ENCODE results near the gene ANKS6. TPM values are rescaled to one million over a fixed set of nuclear protein-coding genes. Genes with fewer than 3 reads are reported as not detected.

Gene ANKS6
- total RNA-seq, 4 donors from 2014 or later = 11.0 to 21.7 (median 15.3) TPM

DNA sequence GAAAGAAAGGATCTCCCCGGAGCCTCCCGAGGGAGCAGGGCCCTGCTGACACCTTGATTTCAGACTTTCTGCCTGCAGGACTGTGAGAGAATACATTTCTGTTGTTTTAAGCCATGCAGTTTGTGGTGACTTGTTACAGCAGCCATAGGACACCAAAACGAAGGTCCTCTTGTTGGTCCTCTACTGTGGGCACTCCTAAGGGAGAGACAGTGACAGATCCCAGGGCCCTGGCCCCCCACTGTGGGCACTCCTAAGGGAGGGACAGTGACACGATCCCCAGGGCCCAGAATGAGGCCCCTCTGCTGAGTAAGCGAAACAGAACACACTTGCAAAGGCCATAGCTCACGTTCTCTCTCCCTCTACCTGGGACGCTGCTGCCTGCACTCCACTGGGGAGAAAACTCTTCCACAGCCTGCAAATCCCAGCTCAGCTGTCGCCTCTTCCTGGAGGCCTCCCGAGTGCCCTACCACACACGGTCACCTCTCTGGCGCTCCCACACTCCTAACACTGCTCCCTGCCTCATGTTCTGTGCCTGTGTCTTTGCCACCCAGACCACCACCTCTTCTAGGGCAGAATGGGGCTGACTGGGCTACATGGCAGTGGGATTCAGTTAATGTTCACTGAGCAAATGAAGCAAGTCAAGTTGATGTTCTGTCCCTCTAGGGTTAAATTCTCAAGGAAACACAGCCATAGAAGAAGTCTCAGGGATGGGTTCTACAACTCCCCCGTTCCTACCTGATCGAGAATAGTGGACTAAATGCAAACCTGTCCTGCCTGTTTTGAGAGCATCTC, 23.8 kb downstream of the ANKS6 start:
- Histone ChIP-seq H3K4me1 (no peaks in the 10 kb centered on the region), H3K9me3 (no peaks in the 10 kb centered on the region), H3K36me3 (peaks cover 5 to 87% (median 10%) of the 10 kb centered on the region in 3 donors), H3K4me3 (no peak overlapping the region), H3K27me3 (no peaks in the 10 kb centered on the region), H3K27ac (no peak overlapping the region)
- WGBS, 2 donors = 88 to 93% methylated on average over 12 to 13 of the region's 13 CpGs
- TF ChIP-seq POLR2A (IDR thresholded peaks at IDR 0.05) = no peak
- DNase-seq = no peak
- intact Hi-C loops (cut with DNase I) = no loop called here

DNA sequence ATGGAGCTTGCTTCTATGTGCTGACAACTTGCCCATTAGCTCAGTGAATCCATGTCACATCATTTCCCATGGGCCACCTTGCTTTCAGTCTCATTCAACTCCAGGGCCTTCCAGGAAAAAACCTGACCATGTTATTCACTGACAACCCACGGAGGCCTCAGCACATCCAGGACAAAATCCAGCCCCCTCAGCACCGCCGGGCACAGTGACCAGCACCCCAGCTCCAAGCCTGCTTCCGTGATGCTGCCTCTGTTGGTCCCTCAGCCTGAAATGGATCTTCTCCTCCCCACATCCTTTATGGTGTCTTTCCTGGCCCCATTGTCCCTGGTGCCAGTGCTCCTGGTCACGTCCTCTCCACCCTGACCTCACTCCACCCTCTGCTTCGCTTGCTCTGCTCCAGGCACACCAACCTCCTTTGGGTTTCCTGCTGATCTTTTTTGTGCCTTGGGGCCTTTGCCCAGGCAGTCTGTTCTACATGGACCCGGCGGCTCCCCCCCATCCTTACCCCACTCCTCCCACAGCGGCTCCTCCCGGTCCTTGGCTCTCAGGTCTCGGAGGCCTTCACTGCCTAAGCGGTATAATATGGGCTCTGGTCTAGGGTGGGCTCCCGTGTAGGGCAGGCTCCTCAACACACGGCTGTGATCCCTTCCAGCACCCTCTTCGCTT, 25.0 kb downstream of the ANKS6 start:
- H3K4me1 ChIP-seq = no peaks in the 10 kb centered on the region
- no peak overlapping the region for H3K4me3 ChIP-seq
- TF ChIP-seq POLR2A (IDR thresholded peaks at IDR 0.05) = no peak
- TF ChIP-seq, protein P1, sequence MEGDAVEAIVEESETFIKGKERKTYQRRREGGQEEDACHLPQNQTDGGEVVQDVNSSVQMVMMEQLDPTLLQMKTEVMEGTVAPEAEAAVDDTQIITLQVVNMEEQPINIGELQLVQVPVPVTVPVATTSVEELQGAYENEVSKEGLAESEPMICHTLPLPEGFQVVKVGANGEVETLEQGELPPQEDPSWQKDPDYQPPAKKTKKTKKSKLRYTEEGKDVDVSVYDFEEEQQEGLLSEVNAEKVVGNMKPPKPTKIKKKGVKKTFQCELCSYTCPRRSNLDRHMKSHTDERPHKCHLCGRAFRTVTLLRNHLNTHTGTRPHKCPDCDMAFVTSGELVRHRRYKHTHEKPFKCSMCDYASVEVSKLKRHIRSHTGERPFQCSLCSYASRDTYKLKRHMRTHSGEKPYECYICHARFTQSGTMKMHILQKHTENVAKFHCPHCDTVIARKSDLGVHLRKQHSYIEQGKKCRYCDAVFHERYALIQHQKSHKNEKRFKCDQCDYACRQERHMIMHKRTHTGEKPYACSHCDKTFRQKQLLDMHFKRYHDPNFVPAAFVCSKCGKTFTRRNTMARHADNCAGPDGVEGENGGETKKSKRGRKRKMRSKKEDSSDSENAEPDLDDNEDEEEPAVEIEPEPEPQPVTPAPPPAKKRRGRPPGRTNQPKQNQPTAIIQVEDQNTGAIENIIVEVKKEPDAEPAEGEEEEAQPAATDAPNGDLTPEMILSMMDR (IDR thresholded peaks at IDR 0.05) = no peak
- H3K27me3 ChIP-seq = no peaks in the 10 kb centered on the region
- DNase-seq = no peak
- peaks cover 5 to 87% (median 10%) of the 10 kb centered on the region in 3 donors for H3K36me3 ChIP-seq
- no peaks in the 10 kb centered on the region for H3K9me3 ChIP-seq
- 90 to 94% methylated on average over 15 of the region's 15 CpGs for WGBS, 2 donors
- intact Hi-C loops (cut with DNase I) = no loop called here
- no peak overlapping the region for H3K27ac ChIP-seq

DNA sequence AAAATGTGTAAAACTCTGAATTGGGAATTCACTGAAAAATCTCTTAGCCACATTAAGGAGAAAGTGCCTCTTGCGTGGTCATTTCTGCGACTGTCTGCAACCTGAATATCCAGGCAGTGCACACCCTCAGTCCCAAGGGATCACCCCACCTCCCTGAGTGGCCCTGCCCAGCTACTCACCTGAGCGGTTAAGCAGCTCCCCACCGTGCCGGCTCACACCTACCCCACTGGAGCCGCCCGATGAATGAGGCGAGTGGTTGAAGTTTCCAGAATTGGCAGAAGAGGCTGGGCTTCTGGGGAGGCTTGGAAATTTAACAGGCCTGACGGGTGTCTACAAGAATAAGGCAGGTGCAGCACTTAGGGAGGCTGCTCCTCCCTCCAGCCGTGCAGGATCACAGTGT, 25.6 kb downstream of the ANKS6 start:
- Histone ChIP-seq H3K27ac (no peak overlapping the region), H3K4me3 (no peak overlapping the region), H3K9me3 (no peaks in the 10 kb centered on the region), H3K36me3 (peaks cover 5 to 86% (median 10%) of the 10 kb centered on the region in 3 donors), H3K4me1 (no peaks in the 10 kb centered on the region), H3K27me3 (no peaks in the 10 kb centered on the region)
- intact Hi-C loops (cut with DNase I) = no loop called here
- WGBS, 2 donors = 92 to 100% methylated on average over 3 to 8 of the region's 10 CpGs
- DNase-seq = no peak
- TF ChIP-seq, protein P1 (IDR thresholded peaks at IDR 0.05) = no peak
- TF ChIP-seq POLR2A (IDR thresholded peaks at IDR 0.05) = no peak

DNA sequence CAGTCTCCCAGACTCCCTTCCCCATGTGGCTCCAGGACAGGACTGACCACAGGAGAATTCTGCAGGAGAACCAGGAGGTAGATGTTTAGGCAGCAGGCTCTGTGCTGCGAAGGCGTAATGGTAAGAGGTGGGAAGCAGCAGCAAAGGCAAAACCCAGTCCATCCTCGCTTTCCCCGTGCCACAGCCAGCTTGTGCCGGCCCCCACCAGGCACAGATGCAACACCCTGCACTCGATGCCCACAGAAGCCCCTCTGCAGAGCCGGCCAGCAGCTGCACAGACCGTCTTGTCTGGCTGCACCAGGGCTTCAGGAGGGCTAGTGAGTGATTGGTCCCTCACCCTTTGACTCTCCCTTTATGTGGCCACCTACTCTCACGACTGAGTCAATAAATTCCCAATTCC, 28.0 kb downstream of the ANKS6 start:
- TF ChIP-seq POLR2A (IDR thresholded peaks at IDR 0.05) = no peak
- TF ChIP-seq, protein P1 (IDR thresholded peaks at IDR 0.05) = no peak
- intact Hi-C loops (cut with DNase I) = no loop called here
- no peak for DNase-seq
- Histone ChIP-seq H3K4me3 (no peak overlapping the region), H3K27me3 (no peaks in the 10 kb centered on the region), H3K9me3 (no peaks in the 10 kb centered on the region), H3K4me1 (no peaks in the 10 kb centered on the region), H3K36me3 (peaks cover 5 to 92% (median 10%) of the 10 kb centered on the region in 3 donors), H3K27ac (no peak overlapping the region)
- WGBS, 2 donors = 97 to 100% methylated on average over 6 to 9 of the region's 9 CpGs

DNA sequence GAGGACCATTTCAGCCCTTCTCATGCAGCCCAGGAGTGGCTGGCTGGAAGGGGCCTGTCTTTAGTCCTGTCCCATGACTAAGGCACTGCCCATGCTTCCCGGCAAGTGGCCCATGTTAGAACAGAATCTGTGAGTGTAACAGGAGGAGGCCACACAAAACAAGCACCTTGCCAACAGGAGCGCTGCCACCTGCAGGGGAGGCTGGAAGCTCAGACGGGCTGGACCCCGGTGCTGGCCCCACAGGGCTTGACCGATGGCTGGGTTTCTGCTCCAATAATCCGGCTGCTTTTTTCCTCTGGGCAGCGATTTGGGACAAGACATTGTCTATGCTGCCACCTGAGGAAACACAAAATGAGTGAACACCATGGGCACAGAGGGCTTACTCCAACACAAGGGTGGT, 28.4 kb downstream of the ANKS6 start:
- Histone ChIP-seq H3K4me1 (no peaks in the 10 kb centered on the region), H3K4me3 (no peak overlapping the region), H3K27ac (no peak overlapping the region), H3K27me3 (no peaks in the 10 kb centered on the region), H3K36me3 (peaks cover 5 to 88% (median 6%) of the 10 kb centered on the region in 3 donors), H3K9me3 (no peaks in the 10 kb centered on the region)
- intact Hi-C loops (cut with DNase I) = no loop called here
- no peak for DNase-seq
- WGBS, 2 donors = 92% methylated on average over 5 of the region's 7 CpGs; no CpG with 5 or more reads in 1 of the 2 donors
- TF ChIP-seq, protein P1 (IDR thresholded peaks at IDR 0.05) = no peak
- no peak for TF ChIP-seq POLR2A (IDR thresholded peaks at IDR 0.05)

All from esophagus squamous epithelium (tissue), 5 donors.